ENCODE measurements around the gene ZFAND3. TPM values are rescaled to one million over a fixed set of nuclear protein-coding genes. Genes with fewer than 3 reads are reported as not detected.

The ZFAND3 gene
- polyA plus RNA-seq, 1 donor from 2014 or later: 6.4 TPM

DNA sequence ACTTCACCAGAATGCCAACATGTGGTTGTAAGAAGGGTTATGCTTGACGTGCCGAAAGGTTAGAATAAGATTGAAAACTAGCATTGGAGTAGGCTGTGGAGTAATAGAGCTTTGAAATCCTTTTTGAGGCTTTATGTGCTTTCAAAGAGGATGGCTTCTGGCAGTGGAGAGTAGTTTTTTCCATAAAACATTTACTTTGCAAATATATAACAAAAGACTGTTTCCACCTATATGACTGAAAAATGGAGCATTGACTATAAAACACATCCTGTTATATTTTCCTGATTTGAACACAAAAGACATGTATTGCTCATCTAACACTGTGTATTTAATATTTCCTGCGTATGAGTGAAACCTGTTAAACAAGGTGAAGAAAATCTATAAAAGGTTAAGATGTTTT is 38.8 kb downstream of the ZFAND3 start:
- no peaks in the 10 kb centered on the region for H3K9me3 Mint-ChIP-seq
- H3K4me1 Mint-ChIP-seq: peaks cover 10 to 27% (median 21%) of the 10 kb centered on the region in 3 donors
- no peaks in the 10 kb centered on the region for H3K36me3 Mint-ChIP-seq
- H3K27me3 Mint-ChIP-seq: no peaks in the 10 kb centered on the region
- H3K27ac Mint-ChIP-seq: peak overlapping the region in 1 of 3 donors; percentile 33
- H3K4me3 Mint-ChIP-seq: no peak overlapping the region

- Mint-ChIP-seq H3K9me3 (no peaks in the 10 kb centered on the region), H3K4me1 (peaks cover 8 to 27% (median 23%) of the 10 kb centered on the region in 3 donors), H3K36me3 (no peaks in the 10 kb centered on the region), H3K27ac (no peak overlapping the region), H3K27me3 (no peaks in the 10 kb centered on the region), H3K4me3 (no peak overlapping the region)
Measured at GRCh38 chr6:37860226-37860839, 40.8 kb downstream of the ZFAND3 start.

DNA sequence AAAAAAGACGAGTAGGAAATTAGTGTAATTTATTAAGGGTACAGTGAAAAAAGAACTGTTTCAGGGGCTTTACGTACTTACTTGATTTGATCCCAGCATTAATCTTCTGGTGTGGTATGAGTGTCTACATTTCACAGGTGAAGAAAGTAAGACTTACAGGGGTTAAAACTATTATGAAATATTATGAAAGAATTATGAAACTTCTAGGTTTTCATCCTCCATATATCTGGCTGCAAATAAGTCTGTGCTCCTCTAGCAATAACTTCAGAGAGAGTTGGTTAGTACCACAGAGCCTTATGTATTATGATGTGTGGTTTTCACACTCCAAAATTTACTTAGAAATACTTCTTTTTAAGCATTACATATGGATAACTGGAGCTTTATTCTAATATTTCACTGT is 41.9 kb downstream of the ZFAND3 start:
- no peaks in the 10 kb centered on the region for H3K36me3 Mint-ChIP-seq
- no peaks in the 10 kb centered on the region for H3K27me3 Mint-ChIP-seq
- no peaks in the 10 kb centered on the region for H3K9me3 Mint-ChIP-seq
- H3K27ac Mint-ChIP-seq: no peak overlapping the region
- peaks cover 10 to 29% (median 27%) of the 10 kb centered on the region in 3 donors for H3K4me1 Mint-ChIP-seq
- H3K4me3 Mint-ChIP-seq: no peak overlapping the region

- Mint-ChIP-seq H3K4me3 (no peak overlapping the region), H3K27ac (no peak overlapping the region), H3K27me3 (no peaks in the 10 kb centered on the region), H3K36me3 (no peaks in the 10 kb centered on the region), H3K4me1 (peaks cover 14 to 39% (median 35%) of the 10 kb centered on the region in 3 donors), H3K9me3 (no peaks in the 10 kb centered on the region)
Measured at GRCh38 chr6:37862430-37862829, 42.9 kb downstream of the ZFAND3 start.

DNA sequence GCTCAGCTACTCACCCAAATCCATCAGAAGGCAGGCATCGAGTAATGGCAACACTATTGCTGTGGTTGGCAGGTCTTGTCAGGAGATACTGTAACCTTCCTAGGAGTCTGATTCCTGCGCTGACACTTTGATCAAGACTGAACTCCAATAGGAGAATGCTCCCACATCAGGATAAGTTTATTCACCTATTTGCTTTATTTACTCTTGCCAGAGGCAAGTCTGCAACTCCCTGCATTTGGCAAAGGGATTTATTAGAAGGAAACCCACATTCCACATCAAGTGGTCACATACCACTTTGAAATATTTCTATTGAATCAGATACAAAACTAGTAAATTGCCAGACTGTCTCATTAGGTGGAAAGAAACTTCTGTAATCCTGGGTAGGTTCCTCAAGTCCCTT is 43.5 kb downstream of the ZFAND3 start:
- Mint-ChIP-seq H3K27me3 (no peaks in the 10 kb centered on the region), H3K9me3 (no peaks in the 10 kb centered on the region), H3K4me3 (no peak overlapping the region), H3K4me1 (peaks cover 16 to 41% (median 39%) of the 10 kb centered on the region in 3 donors), H3K36me3 (no peaks in the 10 kb centered on the region), H3K27ac (no peak overlapping the region)

DNA sequence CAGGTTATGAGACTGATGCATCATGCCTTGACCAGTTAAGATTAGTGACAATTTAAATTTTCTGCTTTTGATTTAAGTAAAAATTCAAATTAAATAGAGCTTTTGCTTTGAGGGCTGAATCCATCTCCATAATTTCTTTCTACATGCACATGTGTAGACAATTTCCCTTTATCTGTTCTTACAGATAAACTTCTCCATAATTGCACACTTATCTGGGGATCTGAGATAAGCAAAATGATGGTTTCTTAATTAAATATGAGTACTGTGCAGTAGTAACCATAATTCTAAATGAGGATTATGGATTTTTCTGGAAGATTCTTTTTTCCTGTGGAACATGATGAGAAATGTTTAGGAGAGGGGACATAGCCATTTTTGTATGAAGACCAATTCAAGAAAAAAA is 44.7 kb downstream of the ZFAND3 start:
- Mint-ChIP-seq H3K27me3 (no peaks in the 10 kb centered on the region), H3K36me3 (no peaks in the 10 kb centered on the region), H3K4me1 (peaks cover 23 to 41% (median 37%) of the 10 kb centered on the region in 3 donors), H3K9me3 (no peaks in the 10 kb centered on the region), H3K4me3 (no peak overlapping the region), H3K27ac (no peak overlapping the region)

DNA sequence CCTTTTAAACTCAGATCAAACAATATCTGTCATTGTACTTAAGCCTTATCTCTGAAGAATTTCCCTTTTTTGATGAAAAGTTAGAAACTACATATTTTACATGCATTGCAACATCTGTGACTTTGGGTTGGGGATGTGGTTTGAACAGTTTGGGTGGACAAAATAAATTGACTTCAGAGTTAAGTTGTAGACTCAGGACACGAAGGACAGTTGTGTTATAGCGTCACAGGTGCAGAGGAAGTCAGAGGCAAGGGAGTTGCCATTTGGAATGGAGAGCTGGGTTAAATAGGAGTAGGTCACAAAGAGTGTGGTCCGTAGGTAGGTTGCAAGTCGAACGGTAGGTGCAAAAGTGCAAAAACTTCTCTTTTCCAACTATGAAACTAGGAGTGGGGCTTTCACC is 46.0 kb downstream of the ZFAND3 start:
- Mint-ChIP-seq H3K27ac (peak overlapping the region in 1 of 3 donors; percentile 3), H3K4me1 (peaks cover 23 to 40% (median 28%) of the 10 kb centered on the region in 3 donors), H3K4me3 (no peak overlapping the region), H3K27me3 (no peaks in the 10 kb centered on the region), H3K9me3 (no peaks in the 10 kb centered on the region), H3K36me3 (peaks cover 2% of the 10 kb centered on the region)

DNA sequence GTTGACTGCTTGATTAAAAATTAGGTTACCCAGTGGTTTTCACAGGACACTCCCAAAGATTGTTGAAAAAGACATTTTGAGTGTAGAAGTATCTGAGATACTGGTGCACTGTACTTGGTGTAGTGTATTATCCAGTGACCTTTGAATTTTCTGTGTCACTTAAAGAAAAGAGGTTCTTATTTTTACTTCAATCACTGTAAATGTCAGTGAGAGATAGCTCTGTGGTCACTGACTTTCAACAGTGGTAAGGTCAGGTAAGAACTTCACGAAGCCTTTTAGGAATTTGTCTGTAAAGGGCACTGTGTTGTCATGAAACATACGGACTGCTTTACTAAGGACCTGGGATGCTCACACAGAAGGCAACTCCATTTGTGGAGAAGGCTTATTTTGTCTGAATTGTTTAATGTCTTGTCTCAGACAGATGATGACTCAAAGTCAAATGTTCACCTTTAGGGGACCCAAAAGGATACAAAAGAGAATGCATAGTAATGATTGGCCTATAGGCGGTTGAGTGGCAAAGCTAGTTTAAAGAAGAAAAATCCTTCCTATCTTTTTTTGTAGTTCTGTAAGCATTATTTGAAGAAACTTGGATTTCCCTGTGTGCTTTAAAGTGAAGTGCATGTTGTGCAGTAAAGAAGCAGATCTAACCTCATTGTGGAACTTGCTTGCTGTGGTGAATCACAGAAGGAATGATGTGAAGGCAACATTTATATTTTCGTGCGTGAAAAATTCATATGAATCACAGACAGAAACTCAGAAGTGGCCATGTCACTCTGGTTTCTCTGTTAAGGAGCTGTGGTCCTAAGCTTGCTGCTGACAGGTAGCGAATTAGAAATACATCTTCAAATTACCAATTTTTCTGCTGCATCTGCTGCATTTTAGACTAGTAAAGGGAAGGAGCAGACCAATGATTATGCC is 47.3 kb downstream of the ZFAND3 start:
- Mint-ChIP-seq H3K27ac (peak overlapping the region in 2 of 3 donors; percentile 2 to 11), H3K9me3 (no peaks in the 10 kb centered on the region), H3K4me3 (peak overlapping the region in 2 of 4 donors; percentile 3 to 14), H3K27me3 (no peaks in the 10 kb centered on the region), H3K4me1 (peaks cover 25 to 42% (median 29%) of the 10 kb centered on the region in 3 donors), H3K36me3 (peaks cover 2% of the 10 kb centered on the region)

- Mint-ChIP-seq H3K27ac (peak overlapping the region in 2 of 3 donors; percentile 35), H3K36me3 (peaks cover 9% of the 10 kb centered on the region), H3K9me3 (peaks cover 0 to 7% (median 0%) of the 10 kb centered on the region in 3 donors), H3K27me3 (no peaks in the 10 kb centered on the region), H3K4me3 (peak overlapping the region in 3 of 4 donors; percentile 7 to 59 (median 56)), H3K4me1 (peaks cover 31 to 47% (median 34%) of the 10 kb centered on the region in 3 donors)
Measured at GRCh38 chr6:37867756-37868446, 48.4 kb downstream of the ZFAND3 start.

GRCh38 chr6:37868447-37868825 is 48.9 kb downstream of the ZFAND3 start:
- Mint-ChIP-seq H3K9me3 (peaks cover 0 to 7% (median 0%) of the 10 kb centered on the region in 3 donors), H3K27me3 (no peaks in the 10 kb centered on the region), H3K4me1 (peaks cover 31 to 49% (median 37%) of the 10 kb centered on the region in 3 donors), H3K27ac (peak overlapping the region in 1 of 3 donors; percentile 35), H3K4me3 (peak overlapping the region in 1 of 4 donors; percentile 59), H3K36me3 (peaks cover 9% of the 10 kb centered on the region)

GRCh38 chr6:37871616-37872372 is 52.3 kb downstream of the ZFAND3 start:
- Mint-ChIP-seq H3K27ac (peak overlapping the region in 1 of 3 donors; percentile 80), H3K27me3 (no peaks in the 10 kb centered on the region), H3K36me3 (peaks cover 9% of the 10 kb centered on the region), H3K9me3 (peaks cover 0 to 7% (median 0%) of the 10 kb centered on the region in 3 donors), H3K4me1 (peaks cover 28 to 46% (median 40%) of the 10 kb centered on the region in 3 donors), H3K4me3 (no peak overlapping the region)

- Mint-ChIP-seq H3K36me3 (peaks cover 9% of the 10 kb centered on the region), H3K4me3 (no peak overlapping the region), H3K27me3 (no peaks in the 10 kb centered on the region), H3K27ac (peak overlapping the region in 1 of 3 donors; percentile 80), H3K9me3 (peaks cover 0 to 7% (median 0%) of the 10 kb centered on the region in 3 donors), H3K4me1 (peaks cover 25 to 46% (median 38%) of the 10 kb centered on the region in 3 donors)
Measured at GRCh38 chr6:37872373-37872745, 52.8 kb downstream of the ZFAND3 start.

DNA sequence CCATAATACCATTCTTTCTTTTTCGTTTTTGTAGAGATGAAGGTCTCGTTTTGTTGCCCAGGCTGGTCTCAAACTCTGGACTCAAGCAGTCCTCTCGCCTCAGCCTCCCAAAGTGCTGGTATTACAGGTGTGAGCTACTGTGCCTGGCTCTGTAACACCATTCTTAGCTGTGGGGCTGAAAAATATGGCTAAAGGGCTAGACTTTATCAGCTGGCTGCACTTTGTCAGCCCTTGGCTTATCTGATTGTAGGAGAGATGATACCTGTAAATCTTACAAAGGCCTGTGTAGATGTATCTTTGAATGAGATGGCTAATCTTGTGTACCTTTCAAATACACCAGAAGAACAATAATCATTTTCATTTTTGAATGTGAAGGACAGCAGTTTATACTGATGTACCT is 55.2 kb downstream of the ZFAND3 start:
- H3K4me1 Mint-ChIP-seq: peaks cover 22 to 49% (median 46%) of the 10 kb centered on the region in 3 donors
- peaks cover 0 to 7% (median 0%) of the 10 kb centered on the region in 3 donors for H3K9me3 Mint-ChIP-seq
- H3K27me3 Mint-ChIP-seq: no peaks in the 10 kb centered on the region
- H3K27ac Mint-ChIP-seq: no peak overlapping the region
- no peak overlapping the region for H3K4me3 Mint-ChIP-seq
- peaks cover 8% of the 10 kb centered on the region for H3K36me3 Mint-ChIP-seq

GRCh38 chr6:37875561-37876309 is 56.2 kb downstream of the ZFAND3 start:
- H3K27me3 Mint-ChIP-seq: no peaks in the 10 kb centered on the region
- peaks cover 7% of the 10 kb centered on the region for H3K36me3 Mint-ChIP-seq
- peaks cover 0 to 7% (median 0%) of the 10 kb centered on the region in 3 donors for H3K9me3 Mint-ChIP-seq
- H3K4me3 Mint-ChIP-seq: no peak overlapping the region
- no peak overlapping the region for H3K27ac Mint-ChIP-seq
- H3K4me1 Mint-ChIP-seq: peaks cover 27 to 57% (median 47%) of the 10 kb centered on the region in 3 donors

All from IgD-negative memory B cell (primary cell).